ENCODE data around the gene NCS1.

The NCS1 gene

GRCh38 chr9:130212543-130213297 is 40.5 kb downstream of the NCS1 start:
- H4K20me1 ChIP-seq, result peaks cover 0 to 91% (median 62%) of the 10 kb centered on the region in 11 experiments; a peak in 15 of 22 replicates
- H3K36me3 ChIP-seq, result peaks cover 0 to 7% (median 3%) of the 10 kb centered on the region in 11 experiments; a peak in 15 of 22 replicates
- peak overlapping the region in 2 of 11 experiments; percentile 11 to 32; a peak in 2 of 22 replicates for H3K27ac ChIP-seq
- peaks cover 50 to 86% (median 81%) of the 10 kb centered on the region in 10 experiments for H3K4me1 ChIP-seq
- no peaks in the 10 kb centered on the region for H3K9me3 ChIP-seq (replicated peaks in 1 of 11)
- no peak overlapping the region for H3K4me3 ChIP-seq
- peak overlapping the region in 4 of 11 experiments; percentile 5 to 47 (median 26); a peak in 6 of 22 replicates for H3K9ac ChIP-seq
- no peaks in the 10 kb centered on the region for H3K27me3 ChIP-seq
- peak in 2 of 11 experiments; percentile 24 to 37; a peak in 1 of 22 replicates for TF ChIP-seq Cebpa-rat (IDR thresholded peaks at IDR 0.05)
- H3K4me2 ChIP-seq, result peak overlapping the region in 10 of 11 experiments; percentile 1 to 91 (median 76); a peak in 18 of 22 replicates

DNA sequence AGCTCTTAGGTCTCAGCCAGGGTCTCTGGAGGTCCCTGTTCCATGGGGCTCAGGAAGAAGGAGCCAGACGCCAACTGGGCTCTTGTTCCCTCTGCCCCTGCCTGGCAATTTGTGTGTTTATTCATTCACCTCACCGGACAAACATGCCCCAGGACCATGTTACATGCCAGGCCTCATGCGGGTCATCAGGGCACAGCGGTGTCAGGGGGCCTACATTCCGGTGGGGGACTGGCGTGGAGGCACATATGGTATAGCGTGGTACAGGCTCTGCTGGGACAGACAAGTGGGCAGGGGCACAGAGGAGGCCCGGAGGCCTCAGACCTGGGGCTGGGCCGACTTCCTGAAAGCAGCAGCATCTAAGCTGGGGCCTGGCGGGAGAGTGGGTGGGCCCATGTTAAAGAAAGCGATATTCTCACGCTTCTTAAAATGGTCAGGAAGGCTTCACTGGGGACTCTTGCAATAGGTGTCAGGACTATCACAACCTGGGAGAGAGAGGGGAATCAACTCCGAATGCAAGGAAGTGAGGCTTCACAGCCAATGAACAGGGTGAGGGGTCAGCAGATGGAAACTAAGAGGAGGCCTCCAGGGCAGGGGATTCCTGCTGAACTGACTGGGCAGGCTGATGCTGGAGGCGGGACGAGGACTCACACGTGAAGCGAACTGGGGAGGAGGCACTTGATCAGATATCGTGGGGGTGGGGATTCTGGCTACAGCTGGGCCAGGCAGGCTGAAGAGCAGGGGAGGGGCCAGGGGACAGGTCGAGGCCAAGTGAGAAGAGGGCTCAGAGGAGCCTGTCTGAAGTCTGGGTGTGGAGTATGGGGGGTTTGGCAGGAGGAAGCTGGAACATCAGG is 41.9 kb downstream of the NCS1 start:
- H3K27ac ChIP-seq, result peak overlapping the region in 4 of 11 experiments; percentile 2 to 46 (median 30); a peak in 4 of 22 replicates
- TF ChIP-seq Cebpa-rat (IDR thresholded peaks at IDR 0.05), result no peak
- H3K4me3 ChIP-seq, result no peak overlapping the region
- H3K36me3 ChIP-seq, result peaks cover 0 to 20% (median 17%) of the 10 kb centered on the region in 11 experiments; a peak in 16 of 22 replicates
- H3K9ac ChIP-seq, result peak overlapping the region in 4 of 11 experiments; percentile 6 to 19 (median 16); a peak in 2 of 22 replicates
- H4K20me1 ChIP-seq, result peaks cover 0 to 91% (median 59%) of the 10 kb centered on the region in 11 experiments; a peak in 15 of 22 replicates
- H3K4me2 ChIP-seq, result peak overlapping the region; percentile 37 to 83 (median 61)
- no peaks in the 10 kb centered on the region for H3K9me3 ChIP-seq (replicated peaks in 1 of 11)
- H3K27me3 ChIP-seq, result no peaks in the 10 kb centered on the region
- H3K4me1 ChIP-seq, result peaks cover 42 to 75% (median 69%) of the 10 kb centered on the region in 10 experiments

DNA sequence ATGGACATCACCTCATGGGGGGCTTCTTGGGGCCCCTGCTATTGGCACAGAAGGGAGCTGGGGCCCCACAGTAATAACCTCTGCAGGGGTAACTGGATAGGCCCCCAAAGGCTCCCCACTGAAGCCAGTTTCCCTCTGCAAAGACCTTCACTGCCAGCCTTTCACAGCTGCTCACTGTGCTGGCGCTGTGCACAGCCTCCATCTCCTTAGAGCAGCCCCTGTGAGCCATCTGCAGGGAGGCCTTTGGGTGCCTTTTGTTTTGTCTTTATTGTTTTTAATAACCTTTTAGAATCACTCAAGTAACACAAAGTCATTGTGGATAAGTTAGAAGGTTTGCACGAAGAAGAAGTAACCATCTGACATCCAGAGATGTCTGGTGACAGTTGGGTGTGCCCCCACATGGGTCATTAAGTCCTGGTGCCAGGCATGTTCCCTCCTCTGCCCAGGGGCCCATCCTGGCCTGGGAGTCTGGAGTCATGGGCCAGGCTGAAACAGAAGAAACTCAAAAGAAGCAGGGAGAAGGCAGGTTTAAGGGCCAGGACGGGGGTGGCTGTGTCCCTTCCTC is 42.7 kb downstream of the NCS1 start:
- H3K4me2 ChIP-seq, result peak overlapping the region; percentile 41 to 83 (median 61); a peak in 20 of 22 replicates
- no peaks in the 10 kb centered on the region for H3K9me3 ChIP-seq (replicated peaks in 1 of 11)
- peak overlapping the region in 6 of 11 experiments; percentile 11 to 41 (median 18); a peak in 4 of 22 replicates for H3K9ac ChIP-seq
- TF ChIP-seq Cebpa-rat (IDR thresholded peaks at IDR 0.05), result no peak
- H3K36me3 ChIP-seq, result peaks cover 0 to 27% (median 19%) of the 10 kb centered on the region in 11 experiments; a peak in 16 of 22 replicates
- H3K4me1 ChIP-seq, result peaks cover 35 to 70% (median 62%) of the 10 kb centered on the region in 10 experiments
- no peak overlapping the region for H3K4me3 ChIP-seq
- H4K20me1 ChIP-seq, result peaks cover 0 to 89% (median 52%) of the 10 kb centered on the region in 11 experiments; a peak in 15 of 22 replicates
- H3K27me3 ChIP-seq, result no peaks in the 10 kb centered on the region
- H3K27ac ChIP-seq, result peak overlapping the region in 5 of 11 experiments; percentile 2 to 46 (median 18); a peak in 6 of 22 replicates

DNA sequence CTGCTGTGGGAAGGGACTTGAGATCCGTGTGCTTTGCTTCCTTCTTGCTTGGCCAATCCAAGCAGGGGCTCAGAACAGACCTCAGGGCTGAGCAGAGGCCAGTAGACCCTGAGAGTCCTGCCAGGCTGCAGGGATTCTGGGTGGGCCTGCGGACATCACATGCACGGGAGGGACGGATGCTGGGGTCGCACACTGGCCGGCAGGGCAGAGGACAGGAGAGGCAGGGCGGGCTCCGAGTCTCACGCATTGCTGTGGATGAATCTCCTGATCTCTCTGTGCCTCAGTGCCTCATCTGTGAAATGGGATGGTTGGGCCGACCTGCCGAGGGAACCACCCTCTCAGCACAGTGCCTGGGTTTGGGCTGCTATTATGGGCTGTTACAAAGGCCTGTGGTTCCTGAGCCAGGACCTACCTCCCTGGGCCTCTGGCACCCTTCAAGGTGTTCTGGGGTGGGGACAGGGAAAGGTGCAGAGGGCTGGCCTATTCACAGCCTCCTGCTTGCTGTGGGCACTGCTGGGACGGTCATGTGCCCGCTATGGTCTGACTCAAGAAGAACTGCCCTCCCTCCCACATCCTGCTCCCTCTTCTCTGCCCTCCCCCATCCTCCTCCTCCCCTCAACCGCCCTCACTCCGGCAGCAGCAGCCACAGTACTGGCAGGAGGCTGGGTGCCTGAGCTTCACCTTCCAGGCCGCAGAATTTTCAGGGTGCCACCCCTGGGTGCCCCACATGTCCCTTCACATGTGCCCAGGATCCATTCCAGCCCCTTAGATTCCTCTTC is 43.3 kb downstream of the NCS1 start:
- Histone ChIP-seq H3K27me3 (no peaks in the 10 kb centered on the region), H3K27ac (peak overlapping the region in 5 of 11 experiments; percentile 11 to 46 (median 27); a peak in 7 of 22 replicates), H3K9ac (peak overlapping the region in 6 of 11 experiments; percentile 3 to 41 (median 18); a peak in 8 of 22 replicates), H3K4me2 (peak overlapping the region; percentile 23 to 83 (median 61); a peak in 21 of 22 replicates), H3K9me3 (replicated peaks in 1 of 11) (no peaks in the 10 kb centered on the region), H3K4me1 (peaks cover 29 to 70% (median 57%) of the 10 kb centered on the region in 10 experiments), H3K36me3 (peaks cover 0 to 28% (median 19%) of the 10 kb centered on the region in 11 experiments; a peak in 16 of 22 replicates), H4K20me1 (peaks cover 0 to 85% (median 45%) of the 10 kb centered on the region in 11 experiments; a peak in 15 of 22 replicates), H3K4me3 (no peak overlapping the region)
- no peak for TF ChIP-seq Cebpa-rat (IDR thresholded peaks at IDR 0.05)

GRCh38 chr9:130217838-130218237 is 45.6 kb downstream of the NCS1 start:
- Histone ChIP-seq H3K4me1 (peaks cover 29 to 52% (median 35%) of the 10 kb centered on the region in 10 experiments), H3K9ac (no peak overlapping the region), H3K9me3 (replicated peaks in 1 of 11) (no peaks in the 10 kb centered on the region), H4K20me1 (peaks cover 0 to 63% (median 28%) of the 10 kb centered on the region in 11 experiments; a peak in 15 of 22 replicates), H3K4me2 (no peak overlapping the region), H3K27ac (no peak overlapping the region), H3K27me3 (no peaks in the 10 kb centered on the region), H3K36me3 (peaks cover 0 to 32% (median 22%) of the 10 kb centered on the region in 11 experiments; a peak in 18 of 22 replicates), H3K4me3 (no peak overlapping the region)
- TF ChIP-seq Cebpa-rat (IDR thresholded peaks at IDR 0.05), result no peak

GRCh38 chr9:130219661-130220096 is 47.5 kb downstream of the NCS1 start:
- Histone ChIP-seq H3K4me1 (peaks cover 15 to 34% (median 18%) of the 10 kb centered on the region in 10 experiments), H3K27ac (no peak overlapping the region), H3K27me3 (no peaks in the 10 kb centered on the region), H4K20me1 (peaks cover 0 to 45% (median 19%) of the 10 kb centered on the region in 11 experiments; a peak in 14 of 22 replicates), H3K9me3 (replicated peaks in 1 of 11) (no peaks in the 10 kb centered on the region), H3K36me3 (peaks cover 0 to 41% (median 28%) of the 10 kb centered on the region in 11 experiments; a peak in 19 of 22 replicates), H3K4me3 (no peak overlapping the region), H3K4me2 (no peak overlapping the region), H3K9ac (no peak overlapping the region; a peak in 1 of 22 replicates)
- no peak for TF ChIP-seq Cebpa-rat (IDR thresholded peaks at IDR 0.05)

GRCh38 chr9:130220352-130220751 is 48.1 kb downstream of the NCS1 start:
- Histone ChIP-seq H3K4me3 (no peak overlapping the region), H3K27me3 (no peaks in the 10 kb centered on the region), H3K4me2 (0 out of 22 replicates have a peak overlapping the region, but pooled peaks of 1 of the 11 experiments have one; percentile 5), H3K9ac (no peak overlapping the region), H3K36me3 (peaks cover 6 to 47% (median 35%) of the 10 kb centered on the region in 11 experiments; a peak in 19 of 22 replicates), H3K4me1 (peaks cover 8 to 27% (median 12%) of the 10 kb centered on the region in 10 experiments), H3K27ac (no peak overlapping the region), H3K9me3 (replicated peaks in 1 of 11) (no peaks in the 10 kb centered on the region), H4K20me1 (peaks cover 0 to 39% (median 12%) of the 10 kb centered on the region in 11 experiments; a peak in 14 of 22 replicates)
- TF ChIP-seq Cebpa-rat (IDR thresholded peaks at IDR 0.05), result no peak
